Thyroid gland (tissue), 4 donors: ENCODE results near the gene MAD1L1.

Experiments
- CTCF ChIP-seq, 6 experiments: fragments of 200-600 bp in 3 of 6; fragments of 450-650 bp in 3 of 6; sonication (generic) in 3 of 6; IDR thresholded peaks; one replicate each; pipeline ENCODE4 v1.5.1; 2016 to 2019; ENCODE audit warnings: antibody characterized with exemption in 6 of 6, mild to moderate bottlenecking in 2 of 6, inconsistent platforms in 1 of 6, moderate library complexity in 1 of 6
- POLR2A ChIP-seq, 2 donors: fragments of 450-650 bp; IDR thresholded peaks; one replicate each; pipeline ENCODE4 v1.6.1; 2017; ENCODE audit warnings: antibody characterized with exemption in 2 of 2, mild to moderate bottlenecking in 2 of 2, moderate library complexity in 1 of 2

- TF ChIP-seq CTCF (IDR thresholded peaks at IDR 0.05) (no peak), POLR2A (IDR thresholded peaks at IDR 0.05) (no peak)
Observed at GRCh38 chr7:2037808-2038522, 194.8 kb downstream of the MAD1L1 start.
